ENCODE results near the gene SLC10A4. TPM values are rescaled to one million over a fixed set of nuclear protein-coding genes. Genes with fewer than 3 reads are reported as not detected.

Gene SLC10A4
- polyA plus RNA-seq, 2 of the 4 experiments (the other 2 are of a cell fraction), result 5.6 to 7.6 TPM

DNA sequence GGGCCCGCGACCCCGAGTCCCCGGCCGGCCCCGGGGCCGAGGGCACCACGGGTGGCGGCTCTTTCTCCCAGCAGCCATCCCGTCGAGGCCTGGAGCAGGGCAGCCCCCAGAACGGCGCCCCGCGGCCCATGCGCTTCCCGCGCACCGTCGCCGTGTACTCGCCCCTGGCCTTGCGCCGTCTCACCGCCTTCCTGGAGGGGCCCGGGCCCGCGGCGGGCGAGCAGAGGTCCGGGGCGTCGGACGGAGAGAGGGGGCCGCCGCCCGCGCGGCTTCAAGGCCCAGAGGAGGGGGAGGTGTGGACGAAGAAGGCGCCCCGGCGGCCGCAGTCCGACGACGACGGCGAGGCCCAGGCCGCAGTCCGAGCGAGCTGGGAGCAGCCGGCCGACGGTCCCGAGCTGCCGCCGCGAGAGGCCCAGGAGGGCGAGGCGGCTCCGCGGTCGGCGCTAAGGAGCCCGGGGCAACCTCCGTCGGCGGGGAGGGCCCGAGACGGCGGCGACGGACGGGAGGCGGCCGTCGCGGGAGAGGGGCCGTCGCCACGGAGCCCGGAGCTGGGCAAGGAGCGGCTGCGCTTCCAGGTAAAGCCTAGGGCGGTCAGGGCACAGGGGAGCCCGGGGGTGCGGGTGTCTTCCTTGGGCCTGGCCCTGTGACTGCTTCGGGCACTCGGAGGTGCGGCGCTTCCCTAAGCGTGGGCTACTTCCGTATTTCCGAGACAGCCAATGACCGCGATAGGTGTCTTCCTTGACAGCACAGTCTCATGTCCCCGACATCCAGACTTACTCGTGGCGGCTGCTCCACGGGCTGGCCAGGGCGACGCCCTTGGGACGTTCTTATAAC, 7.8 kb downstream of the SLC10A4 start:
- WGBS (ENCODE audit: missing lambda C conversion rate), result 96% methylated on average over 64 of the region's 104 CpGs
- TF ChIP-seq RFX5 (IDR thresholded peaks at IDR 0.05) (no peak), PHF8 (IDR thresholded peaks at IDR 0.05; ENCODE audit: borderline replicate concordance, low read depth) (no peak), GATA3 (IDR thresholded peaks at IDR 0.05; ENCODE audit: borderline replicate concordance) (no peak), FOXS1 (CRISPR knock-in tag; IDR thresholded peaks at IDR 0.05) (no peak), HOXB5 (CRISPR knock-in tag; IDR thresholded peaks at IDR 0.05) (no peak), HDAC2 (IDR thresholded peaks at IDR 0.05) (no peak), NPAS2 (CRISPR knock-in tag; IDR thresholded peaks at IDR 0.05; ENCODE audit: borderline replicate concordance) (no peak), HOXB13 (CRISPR knock-in tag; IDR thresholded peaks at IDR 0.05; ENCODE audit: low read depth) (no peak), SREBF2 (IDR thresholded peaks at IDR 0.05) (no peak), CHD4 (IDR thresholded peaks at IDR 0.05; ENCODE audit: borderline replicate concordance) (no peak), CEBPB (IDR thresholded peaks at IDR 0.05) (no peak), ZSCAN20 (CRISPR knock-in tag; IDR thresholded peaks at IDR 0.05) (no peak)
- TF ChIP-seq, protein P1, sequence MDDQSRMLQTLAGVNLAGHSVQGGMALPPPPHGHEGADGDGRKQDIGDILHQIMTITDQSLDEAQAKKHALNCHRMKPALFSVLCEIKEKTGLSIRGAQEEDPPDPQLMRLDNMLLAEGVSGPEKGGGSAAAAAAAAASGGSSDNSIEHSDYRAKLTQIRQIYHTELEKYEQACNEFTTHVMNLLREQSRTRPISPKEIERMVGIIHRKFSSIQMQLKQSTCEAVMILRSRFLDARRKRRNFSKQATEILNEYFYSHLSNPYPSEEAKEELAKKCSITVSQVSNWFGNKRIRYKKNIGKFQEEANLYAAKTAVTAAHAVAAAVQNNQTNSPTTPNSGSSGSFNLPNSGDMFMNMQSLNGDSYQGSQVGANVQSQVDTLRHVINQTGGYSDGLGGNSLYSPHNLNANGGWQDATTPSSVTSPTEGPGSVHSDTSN (IDR thresholded peaks at IDR 0.05), result no peak
- TF ChIP-seq, protein P2, sequence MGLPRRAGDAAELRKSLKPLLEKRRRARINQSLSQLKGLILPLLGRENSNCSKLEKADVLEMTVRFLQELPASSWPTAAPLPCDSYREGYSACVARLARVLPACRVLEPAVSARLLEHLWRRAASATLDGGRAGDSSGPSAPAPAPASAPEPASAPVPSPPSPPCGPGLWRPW (IDR thresholded peaks at IDR 0.05), result no peak
- TF ChIP-seq, protein P3, sequence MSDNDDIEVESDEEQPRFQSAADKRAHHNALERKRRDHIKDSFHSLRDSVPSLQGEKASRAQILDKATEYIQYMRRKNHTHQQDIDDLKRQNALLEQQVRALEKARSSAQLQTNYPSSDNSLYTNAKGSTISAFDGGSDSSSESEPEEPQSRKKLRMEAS (IDR thresholded peaks at IDR 0.05), result no peak
- Histone ChIP-seq H3K4me3 (no peak overlapping the region), H3K4me2 (no peak overlapping the region), H3K4me1 (no peaks in the 10 kb centered on the region), H3K9me3 (no peaks in the 10 kb centered on the region), H3K27ac (no peak overlapping the region)
- DNase-seq (ENCODE audit: low read depth in 1 of 2, low spot score in 1 of 2) (no peak), ATAC-seq (no peak), FAIRE-seq (no peak)
- ChIA-PET POLR2A (no interaction called here), CTCF (interaction anchor here (1.0 kb wide), 1 partner anchor 363 kb away, joined by 3 read pairs; no protein-coding TSS in a partner anchor)

DNA sequence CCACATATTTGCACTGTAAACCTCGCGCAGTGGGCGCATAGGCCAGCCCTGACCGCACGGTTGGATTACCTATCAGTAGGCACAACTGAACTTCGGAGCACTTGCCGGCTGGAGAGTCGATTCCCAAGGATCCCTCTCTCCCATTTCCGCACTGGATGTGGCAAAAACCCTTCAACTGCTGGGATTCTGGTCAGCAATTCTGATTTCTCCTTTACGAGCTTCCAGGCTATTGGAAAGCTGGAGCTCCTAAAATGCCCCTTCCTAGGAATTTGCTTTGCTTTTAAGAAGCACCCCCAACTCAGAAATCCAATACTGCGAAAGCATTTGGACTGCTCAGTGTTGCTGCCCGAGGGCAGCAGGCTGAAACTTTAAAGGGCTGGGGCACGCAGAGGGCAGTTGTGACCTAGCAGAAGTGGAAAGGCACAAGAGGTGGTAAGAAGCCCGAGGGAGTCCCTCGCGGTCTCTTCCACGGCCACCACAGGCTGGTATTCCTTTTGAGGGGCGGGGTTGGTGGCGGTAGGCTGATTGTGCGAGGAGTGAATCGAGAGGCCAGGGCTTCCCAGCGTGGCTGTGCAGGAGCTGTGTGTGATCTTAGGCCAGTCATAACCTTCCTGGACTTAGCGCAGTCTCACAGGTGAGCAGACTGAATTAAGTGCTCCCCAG, 8.5 kb downstream of the SLC10A4 start:
- FAIRE-seq (no peak), ATAC-seq (no peak), DNase-seq (ENCODE audit: low read depth in 1 of 2, low spot score in 1 of 2) (no peak)
- Histone ChIP-seq H3K4me3 (no peak overlapping the region), H3K27ac (no peak overlapping the region), H3K4me1 (no peaks in the 10 kb centered on the region), H3K9me3 (no peaks in the 10 kb centered on the region), H3K4me2 (no peak overlapping the region)
- no peak for TF ChIP-seq HDAC2 (IDR thresholded peaks at IDR 0.05)
- TF ChIP-seq JUNB (IDR thresholded peaks at IDR 0.05), result no peak
- no peak for TF ChIP-seq HOXA7 (CRISPR knock-in tag; IDR thresholded peaks at IDR 0.05)
- 93% methylated on average over 20 of the region's 23 CpGs for WGBS (ENCODE audit: missing lambda C conversion rate)
- ChIA-PET CTCF (interaction anchor here (1.0 kb wide), 1 partner anchor 364 kb away, joined by 3 read pairs; no protein-coding TSS in a partner anchor), POLR2A (no interaction called here)

DNA sequence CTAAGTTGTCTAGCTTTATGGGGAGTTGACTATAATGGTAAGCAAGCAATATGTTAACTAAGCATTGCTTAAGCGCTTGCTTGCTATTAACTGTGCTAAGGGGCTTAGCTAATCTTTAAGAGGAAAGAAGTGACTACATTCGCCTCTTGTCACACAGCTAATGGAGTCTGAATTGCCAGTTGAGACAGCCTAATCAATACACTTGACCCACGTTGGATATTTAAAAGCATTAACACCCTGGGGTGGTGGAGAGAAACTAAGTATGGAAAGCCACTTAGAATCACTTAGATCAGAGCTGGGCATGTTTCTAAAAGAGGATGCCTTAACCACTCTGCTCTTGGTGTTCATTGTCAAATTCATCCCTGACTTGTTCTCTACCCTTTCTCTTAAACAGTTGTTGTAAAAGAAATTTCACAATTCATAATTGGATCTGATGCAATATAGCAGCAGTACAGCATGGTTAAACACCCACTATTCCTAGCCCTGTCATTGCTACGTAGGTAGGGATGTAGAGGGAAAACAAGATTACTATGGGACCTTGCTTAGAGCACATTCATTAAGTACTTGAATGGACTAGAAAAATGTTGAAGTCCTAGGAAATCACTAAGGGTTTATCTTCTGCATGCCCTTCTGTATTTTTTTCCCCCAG, 10.4 kb downstream of the SLC10A4 start:
- ATAC-seq (no peak), FAIRE-seq (no peak)
- POLR2A ChIA-PET, result no interaction called here

More for the DNA sequence above, 10.4 kb downstream of the SLC10A4 start:
- Histone ChIP-seq H3K4me3 (no peak overlapping the region), H3K9me3 (no peaks in the 10 kb centered on the region), H3K4me1 (no peaks in the 10 kb centered on the region), H3K27ac (no peak overlapping the region), H3K4me2 (no peak overlapping the region)
- CTCF ChIA-PET, result no interaction called here
- TF ChIP-seq ZFP36 (IDR thresholded peaks at IDR 0.05; ENCODE audit: borderline replicate concordance, partially characterized antibody), result no peak
- DNase-seq (ENCODE audit: low read depth in 1 of 2, low spot score in 1 of 2), result no peak
- WGBS (ENCODE audit: missing lambda C conversion rate), result 78% methylated on average over 4 of the region's 4 CpGs
